GM18507 (cell line): ENCODE measurements around the gene CCL25.

Experiments
- DNase-seq: peaks from one replicate; pipeline ENCODE4 v3.0.0; 2011; ENCODE audit warnings: low read depth; ENCODE audit not compliant: insufficient read length; ENCODE audit errors: extremely low spot score
- FAIRE-seq: peaks from 2 replicates; lab custom pipeline; 2011; peaks lifted over from hg19 to GRCh38; lab: Jason Lieb, UNC

CCL25 gene

GRCh38 chr19:8105471-8105870 lies 52.9 kb downstream of the CCL25 start:
- no peak for FAIRE-seq

DNA sequence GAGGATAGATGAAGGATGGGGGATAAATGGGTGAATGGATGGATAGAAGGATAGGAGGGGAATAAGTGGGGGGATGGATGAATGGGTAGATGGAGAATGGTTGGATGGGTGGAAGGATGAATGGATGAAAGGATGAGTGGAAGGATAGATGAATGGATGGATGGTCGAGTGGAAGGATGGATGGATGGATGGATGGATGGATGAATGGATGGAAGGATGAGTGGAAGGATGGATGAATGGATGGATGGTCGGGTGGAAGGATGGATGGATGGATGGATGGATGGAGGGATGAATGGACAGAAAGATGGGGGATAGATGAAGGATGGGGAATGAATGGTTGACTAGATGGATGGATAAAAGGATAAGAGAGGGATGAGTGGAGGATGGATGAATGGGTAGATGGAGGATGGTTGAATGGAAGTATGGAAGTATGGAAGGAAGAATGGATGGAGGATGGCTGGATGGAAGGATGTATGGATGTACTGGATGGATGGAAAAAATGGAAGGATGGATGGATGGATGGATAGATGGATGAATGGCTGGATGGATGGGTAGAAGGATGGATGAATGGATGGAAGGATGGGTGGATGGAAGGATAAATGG lies 54.8 kb downstream of the CCL25 start:
- FAIRE-seq = no peak

More at GRCh38 chr19:8105471-8105870, 52.9 kb downstream of the CCL25 start:
- DNase-seq = no peak

GRCh38 chr19:8108560-8109445 lies 56.2 kb downstream of the CCL25 start:
- FAIRE-seq (no peak), DNase-seq (no peak)

More for the DNA sequence above, 54.8 kb downstream of the CCL25 start:
- no peak for DNase-seq

DNA sequence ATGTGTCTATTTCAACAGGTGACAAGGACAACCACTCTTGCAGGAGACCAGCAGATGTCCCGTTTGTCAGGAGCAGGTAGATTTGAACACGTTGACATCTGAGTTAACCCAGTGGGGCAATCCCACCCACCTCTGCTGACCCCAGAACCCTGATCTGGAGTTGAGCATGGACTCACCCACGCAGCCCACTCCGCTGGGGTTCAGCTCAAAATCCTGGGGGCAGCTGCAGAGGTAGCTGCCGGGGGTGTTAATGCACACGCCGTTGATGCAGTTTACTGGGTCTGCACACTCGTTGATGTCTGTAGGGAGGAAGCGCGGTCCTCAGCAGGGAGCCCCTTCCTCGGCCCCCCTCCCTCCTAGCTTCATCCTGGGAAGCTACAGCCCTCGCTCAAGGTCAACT lies 56.9 kb downstream of the CCL25 start:
- no peak for FAIRE-seq
- no peak for DNase-seq

DNA sequence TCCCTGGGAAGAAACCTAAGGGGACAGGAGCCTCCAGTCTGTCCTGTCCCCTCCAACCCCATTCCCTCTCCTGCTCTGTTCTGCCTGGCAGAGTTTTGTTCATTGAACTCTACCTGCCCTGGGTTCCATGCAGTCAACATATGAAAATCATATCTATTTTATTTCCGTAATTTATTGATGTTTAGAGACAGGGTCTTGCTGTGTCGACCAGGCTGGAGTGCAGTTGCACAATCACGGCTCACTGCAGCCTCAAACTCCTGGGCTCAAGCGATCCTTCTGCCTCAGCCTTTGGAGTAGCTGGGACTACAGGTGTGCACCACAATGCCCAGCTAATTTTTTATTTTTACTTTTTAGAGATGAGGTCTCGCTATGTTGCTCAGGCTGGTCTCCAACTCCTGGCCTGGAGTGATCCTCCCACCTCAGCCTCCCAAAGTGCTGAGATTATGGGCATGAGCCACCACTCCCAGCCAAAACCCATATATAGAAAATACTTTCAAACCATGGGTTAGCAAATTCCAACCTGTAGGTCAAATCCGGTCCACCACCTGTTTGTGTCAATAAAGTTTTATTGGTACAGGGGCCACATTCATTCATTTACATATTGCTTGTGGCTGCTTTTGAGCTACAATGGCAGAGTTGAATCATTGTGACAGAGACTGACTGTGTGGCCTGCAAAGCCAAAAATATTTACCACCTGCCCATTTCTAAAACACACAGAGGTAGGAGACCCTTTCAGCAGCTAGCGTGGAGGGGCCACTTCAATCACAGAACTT lies 57.5 kb downstream of the CCL25 start:
- DNase-seq (no peak), FAIRE-seq (no peak)

- no peak for DNase-seq
- FAIRE-seq = no peak
Measured at GRCh38 chr19:8110931-8111330, 58.4 kb downstream of the CCL25 start.

GRCh38 chr19:8111376-8111775 lies 58.8 kb downstream of the CCL25 start:
- DNase-seq = no peak

More at GRCh38 chr19:8111376-8111775, 58.8 kb downstream of the CCL25 start:
- no peak for FAIRE-seq
